ENCODE data around the gene PACRG. TPM values are rescaled to one million over a fixed set of nuclear protein-coding genes. Genes with fewer than 3 reads are reported as not detected.

The PACRG gene
- total and polyA plus RNA-seq, 2 of the 8 experiments (the other 6 are each of a cell fraction or from before 2014, with no cell fraction given) = 0.44 to 0.54 TPM

DNA sequence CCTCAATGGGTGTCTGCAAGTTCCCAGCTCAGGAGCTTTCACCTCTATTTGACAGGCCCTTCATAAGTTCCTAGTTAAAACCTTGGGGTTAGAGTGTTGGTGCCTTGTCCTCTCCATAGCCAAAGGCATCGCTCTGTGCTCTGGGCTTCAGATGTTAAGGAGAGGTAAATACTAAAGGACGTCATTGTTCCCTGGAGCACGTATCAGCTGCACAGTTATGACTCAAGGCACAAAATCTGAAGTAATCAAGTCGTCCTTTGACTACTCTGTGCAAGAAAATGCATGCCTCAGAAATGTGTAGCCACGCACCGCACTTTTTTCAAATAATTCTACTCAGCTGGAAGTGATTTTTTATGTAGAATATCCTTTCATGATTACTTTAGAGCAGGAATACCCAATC is 446.0 kb downstream of the PACRG start (continued):
- TF ChIP-seq, protein P1, sequence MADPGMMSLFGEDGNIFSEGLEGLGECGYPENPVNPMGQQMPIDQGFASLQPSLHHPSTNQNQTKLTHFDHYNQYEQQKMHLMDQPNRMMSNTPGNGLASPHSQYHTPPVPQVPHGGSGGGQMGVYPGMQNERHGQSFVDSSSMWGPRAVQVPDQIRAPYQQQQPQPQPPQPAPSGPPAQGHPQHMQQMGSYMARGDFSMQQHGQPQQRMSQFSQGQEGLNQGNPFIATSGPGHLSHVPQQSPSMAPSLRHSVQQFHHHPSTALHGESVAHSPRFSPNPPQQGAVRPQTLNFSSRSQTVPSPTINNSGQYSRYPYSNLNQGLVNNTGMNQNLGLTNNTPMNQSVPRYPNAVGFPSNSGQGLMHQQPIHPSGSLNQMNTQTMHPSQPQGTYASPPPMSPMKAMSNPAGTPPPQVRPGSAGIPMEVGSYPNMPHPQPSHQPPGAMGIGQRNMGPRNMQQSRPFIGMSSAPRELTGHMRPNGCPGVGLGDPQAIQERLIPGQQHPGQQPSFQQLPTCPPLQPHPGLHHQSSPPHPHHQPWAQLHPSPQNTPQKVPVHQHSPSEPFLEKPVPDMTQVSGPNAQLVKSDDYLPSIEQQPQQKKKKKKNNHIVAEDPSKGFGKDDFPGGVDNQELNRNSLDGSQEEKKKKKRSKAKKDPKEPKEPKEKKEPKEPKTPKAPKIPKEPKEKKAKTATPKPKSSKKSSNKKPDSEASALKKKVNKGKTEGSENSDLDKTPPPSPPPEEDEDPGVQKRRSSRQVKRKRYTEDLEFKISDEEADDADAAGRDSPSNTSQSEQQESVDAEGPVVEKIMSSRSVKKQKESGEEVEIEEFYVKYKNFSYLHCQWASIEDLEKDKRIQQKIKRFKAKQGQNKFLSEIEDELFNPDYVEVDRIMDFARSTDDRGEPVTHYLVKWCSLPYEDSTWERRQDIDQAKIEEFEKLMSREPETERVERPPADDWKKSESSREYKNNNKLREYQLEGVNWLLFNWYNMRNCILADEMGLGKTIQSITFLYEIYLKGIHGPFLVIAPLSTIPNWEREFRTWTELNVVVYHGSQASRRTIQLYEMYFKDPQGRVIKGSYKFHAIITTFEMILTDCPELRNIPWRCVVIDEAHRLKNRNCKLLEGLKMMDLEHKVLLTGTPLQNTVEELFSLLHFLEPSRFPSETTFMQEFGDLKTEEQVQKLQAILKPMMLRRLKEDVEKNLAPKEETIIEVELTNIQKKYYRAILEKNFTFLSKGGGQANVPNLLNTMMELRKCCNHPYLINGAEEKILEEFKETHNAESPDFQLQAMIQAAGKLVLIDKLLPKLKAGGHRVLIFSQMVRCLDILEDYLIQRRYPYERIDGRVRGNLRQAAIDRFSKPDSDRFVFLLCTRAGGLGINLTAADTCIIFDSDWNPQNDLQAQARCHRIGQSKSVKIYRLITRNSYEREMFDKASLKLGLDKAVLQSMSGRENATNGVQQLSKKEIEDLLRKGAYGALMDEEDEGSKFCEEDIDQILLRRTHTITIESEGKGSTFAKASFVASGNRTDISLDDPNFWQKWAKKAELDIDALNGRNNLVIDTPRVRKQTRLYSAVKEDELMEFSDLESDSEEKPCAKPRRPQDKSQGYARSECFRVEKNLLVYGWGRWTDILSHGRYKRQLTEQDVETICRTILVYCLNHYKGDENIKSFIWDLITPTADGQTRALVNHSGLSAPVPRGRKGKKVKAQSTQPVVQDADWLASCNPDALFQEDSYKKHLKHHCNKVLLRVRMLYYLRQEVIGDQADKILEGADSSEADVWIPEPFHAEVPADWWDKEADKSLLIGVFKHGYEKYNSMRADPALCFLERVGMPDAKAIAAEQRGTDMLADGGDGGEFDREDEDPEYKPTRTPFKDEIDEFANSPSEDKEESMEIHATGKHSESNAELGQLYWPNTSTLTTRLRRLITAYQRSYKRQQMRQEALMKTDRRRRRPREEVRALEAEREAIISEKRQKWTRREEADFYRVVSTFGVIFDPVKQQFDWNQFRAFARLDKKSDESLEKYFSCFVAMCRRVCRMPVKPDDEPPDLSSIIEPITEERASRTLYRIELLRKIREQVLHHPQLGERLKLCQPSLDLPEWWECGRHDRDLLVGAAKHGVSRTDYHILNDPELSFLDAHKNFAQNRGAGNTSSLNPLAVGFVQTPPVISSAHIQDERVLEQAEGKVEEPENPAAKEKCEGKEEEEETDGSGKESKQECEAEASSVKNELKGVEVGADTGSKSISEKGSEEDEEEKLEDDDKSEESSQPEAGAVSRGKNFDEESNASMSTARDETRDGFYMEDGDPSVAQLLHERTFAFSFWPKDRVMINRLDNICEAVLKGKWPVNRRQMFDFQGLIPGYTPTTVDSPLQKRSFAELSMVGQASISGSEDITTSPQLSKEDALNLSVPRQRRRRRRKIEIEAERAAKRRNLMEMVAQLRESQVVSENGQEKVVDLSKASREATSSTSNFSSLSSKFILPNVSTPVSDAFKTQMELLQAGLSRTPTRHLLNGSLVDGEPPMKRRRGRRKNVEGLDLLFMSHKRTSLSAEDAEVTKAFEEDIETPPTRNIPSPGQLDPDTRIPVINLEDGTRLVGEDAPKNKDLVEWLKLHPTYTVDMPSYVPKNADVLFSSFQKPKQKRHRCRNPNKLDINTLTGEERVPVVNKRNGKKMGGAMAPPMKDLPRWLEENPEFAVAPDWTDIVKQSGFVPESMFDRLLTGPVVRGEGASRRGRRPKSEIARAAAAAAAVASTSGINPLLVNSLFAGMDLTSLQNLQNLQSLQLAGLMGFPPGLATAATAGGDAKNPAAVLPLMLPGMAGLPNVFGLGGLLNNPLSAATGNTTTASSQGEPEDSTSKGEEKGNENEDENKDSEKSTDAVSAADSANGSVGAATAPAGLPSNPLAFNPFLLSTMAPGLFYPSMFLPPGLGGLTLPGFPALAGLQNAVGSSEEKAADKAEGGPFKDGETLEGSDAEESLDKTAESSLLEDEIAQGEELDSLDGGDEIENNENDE (IDR thresholded peaks at IDR 0.05; ENCODE audit: insufficient replicate concordance, low read length) = no peak
- TF ChIP-seq SP4 (IDR thresholded peaks at IDR 0.05; ENCODE audit: low read length) (no peak), TEAD4 (IDR thresholded peaks at IDR 0.05; ENCODE audit: low read depth, low read length) (no peak), KDM1A (IDR thresholded peaks at IDR 0.05; ENCODE audit: borderline replicate concordance, low read length) (no peak), CBX5 (IDR thresholded peaks at IDR 0.05; ENCODE audit: low read depth, low read length) (no peak)
- TF ChIP-seq, protein P2, sequence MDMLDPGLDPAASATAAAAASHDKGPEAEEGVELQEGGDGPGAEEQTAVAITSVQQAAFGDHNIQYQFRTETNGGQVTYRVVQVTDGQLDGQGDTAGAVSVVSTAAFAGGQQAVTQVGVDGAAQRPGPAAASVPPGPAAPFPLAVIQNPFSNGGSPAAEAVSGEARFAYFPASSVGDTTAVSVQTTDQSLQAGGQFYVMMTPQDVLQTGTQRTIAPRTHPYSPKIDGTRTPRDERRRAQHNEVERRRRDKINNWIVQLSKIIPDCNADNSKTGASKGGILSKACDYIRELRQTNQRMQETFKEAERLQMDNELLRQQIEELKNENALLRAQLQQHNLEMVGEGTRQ (IDR thresholded peaks at IDR 0.05; ENCODE audit: low read length) = no peak
